Stimulated activated naive CD8-positive, alpha-beta T cell treated with anti-CD3 and anti-CD28 coated beads, Interleukin-15, Interleukin-2, amounts not matched to agents 100 ng/mL and 50 ng/mL, for 24 hours (primary cell): ENCODE results near the gene ABCC1.
"Not testable (repeated sequence)": the region's sequence is repeated elsewhere in the genome, so short reads cannot be mapped to it uniquely, and the experiment has no call there.

ENCODE experiments used
- H3K27ac Mint-ChIP-seq: one replicate; pipeline ENCODE4 v1.8.0; 2021; ENCODE audit warnings: mild to moderate bottlenecking, mixed read lengths
- H3K27me3 Mint-ChIP-seq: one replicate; pipeline ENCODE4 v1.8.0; 2021; ENCODE audit warnings: mixed read lengths
- H3K36me3 Mint-ChIP-seq: one replicate; pipeline ENCODE4 v1.8.0; 2021; ENCODE audit warnings: low read depth, mixed read lengths
- H3K4me1 Mint-ChIP-seq: one replicate; pipeline ENCODE4 v1.8.0; 2021; ENCODE audit warnings: low read depth, mixed read lengths
- H3K4me3 Mint-ChIP-seq: one replicate; pipeline ENCODE4 v1.8.0; 2021; ENCODE audit warnings: mild to moderate bottlenecking, mixed read lengths
- H3K9me3 Mint-ChIP-seq: one replicate; pipeline ENCODE4 v1.8.0; 2021; ENCODE audit warnings: mixed read lengths

Gene ABCC1

DNA sequence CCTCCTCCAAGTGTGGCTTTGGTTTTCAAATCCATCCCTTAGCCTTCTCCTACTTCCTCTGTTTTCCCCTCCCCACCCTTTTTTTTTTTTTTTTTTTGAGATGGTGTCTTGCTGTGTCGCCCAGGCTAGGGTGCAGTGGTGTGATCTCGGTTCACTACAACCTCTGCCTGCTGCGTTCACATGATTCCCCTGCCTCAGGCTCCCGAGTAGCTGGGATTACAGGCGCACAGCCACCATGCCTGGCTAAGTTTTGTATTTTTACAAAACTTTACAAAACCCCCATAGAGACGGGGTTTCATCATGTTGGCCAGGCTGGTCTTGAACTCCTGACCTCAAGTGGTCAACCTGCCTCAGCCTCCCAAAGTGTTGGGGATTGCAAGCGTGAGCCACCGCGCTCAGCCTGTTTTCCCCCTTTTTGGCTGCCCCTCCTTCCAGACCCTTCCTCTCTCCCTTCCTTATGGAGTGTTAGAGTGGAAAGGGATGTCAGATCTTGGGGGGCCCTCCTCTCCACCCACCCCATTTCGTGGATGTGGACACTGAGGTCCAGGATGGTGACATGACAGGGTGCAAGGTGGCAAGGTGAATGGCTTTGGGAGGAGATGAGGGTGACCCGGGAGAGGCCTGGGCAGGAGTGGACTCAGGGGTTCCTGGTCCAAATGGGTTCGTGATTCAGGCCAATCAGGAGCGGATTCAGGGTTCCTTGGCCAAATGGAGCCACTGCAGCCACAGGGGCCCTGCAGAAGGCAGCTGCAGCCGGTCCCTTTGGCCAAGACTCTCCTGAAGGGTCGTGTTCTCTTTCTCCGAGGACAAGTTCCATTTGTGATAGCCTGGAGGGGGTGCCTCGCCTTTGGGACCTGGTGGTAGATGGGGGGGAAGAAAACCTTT is 4.8 kb downstream of the ABCC1 start:
- H3K36me3 Mint-ChIP-seq = peaks cover 35% of the 10 kb centered on the region
- peaks cover 85% of the 10 kb centered on the region for H3K4me1 Mint-ChIP-seq
- no peaks in the 10 kb centered on the region for H3K27me3 Mint-ChIP-seq
- H3K27ac Mint-ChIP-seq = peak overlapping the region; percentile 65
- H3K4me3 Mint-ChIP-seq = no peak overlapping the region
- H3K9me3 Mint-ChIP-seq = no peaks in the 10 kb centered on the region

DNA sequence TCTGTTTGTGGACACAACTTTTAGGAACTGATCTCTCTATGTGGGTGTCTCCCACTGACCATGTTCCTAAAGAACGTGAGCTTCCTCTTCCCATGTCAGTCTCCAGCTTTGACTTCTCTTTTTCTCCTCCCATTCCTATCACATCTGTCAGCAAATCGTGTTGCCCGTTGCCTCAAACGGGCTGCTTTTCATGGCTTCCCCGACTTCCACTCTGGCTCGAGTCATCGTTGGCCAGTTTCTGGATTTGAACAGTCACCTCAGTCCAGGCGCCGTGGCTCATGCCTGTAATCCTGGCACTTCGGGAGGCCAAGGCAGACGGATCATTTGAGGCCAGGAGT is 5.4 kb downstream of the ABCC1 start:
- H3K27me3 Mint-ChIP-seq = no peaks in the 10 kb centered on the region
- peak overlapping the region; percentile 65 for H3K27ac Mint-ChIP-seq
- H3K4me3 Mint-ChIP-seq = no peak overlapping the region
- H3K36me3 Mint-ChIP-seq = peaks cover 35% of the 10 kb centered on the region
- H3K9me3 Mint-ChIP-seq = no peaks in the 10 kb centered on the region
- H3K4me1 Mint-ChIP-seq = peaks cover 91% of the 10 kb centered on the region

DNA sequence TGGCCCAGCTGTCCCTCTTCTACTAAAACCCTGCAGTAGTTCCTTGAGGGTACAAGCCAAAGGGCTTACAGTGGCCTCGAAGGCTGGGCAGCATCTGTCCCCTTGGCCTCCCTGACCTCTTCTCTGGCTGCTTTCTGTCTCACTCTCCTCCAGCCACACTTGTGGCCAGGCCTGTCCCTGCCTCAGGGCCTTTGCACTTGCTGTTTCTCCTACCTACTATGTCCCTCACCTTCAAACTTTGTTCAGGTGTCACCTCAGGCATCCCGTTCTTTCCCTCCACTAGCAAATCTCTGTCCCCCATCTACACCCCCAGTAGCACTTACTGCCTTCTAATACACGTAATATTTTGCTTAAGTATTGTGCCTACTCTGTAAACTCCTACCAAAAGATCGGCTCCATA is 6.0 kb downstream of the ABCC1 start:
- peaks cover 95% of the 10 kb centered on the region for H3K4me1 Mint-ChIP-seq
- H3K27ac Mint-ChIP-seq = peak overlapping the region; percentile 89
- H3K9me3 Mint-ChIP-seq = no peaks in the 10 kb centered on the region
- H3K36me3 Mint-ChIP-seq = peaks cover 35% of the 10 kb centered on the region
- no peak overlapping the region for H3K4me3 Mint-ChIP-seq
- H3K27me3 Mint-ChIP-seq = no peaks in the 10 kb centered on the region

DNA sequence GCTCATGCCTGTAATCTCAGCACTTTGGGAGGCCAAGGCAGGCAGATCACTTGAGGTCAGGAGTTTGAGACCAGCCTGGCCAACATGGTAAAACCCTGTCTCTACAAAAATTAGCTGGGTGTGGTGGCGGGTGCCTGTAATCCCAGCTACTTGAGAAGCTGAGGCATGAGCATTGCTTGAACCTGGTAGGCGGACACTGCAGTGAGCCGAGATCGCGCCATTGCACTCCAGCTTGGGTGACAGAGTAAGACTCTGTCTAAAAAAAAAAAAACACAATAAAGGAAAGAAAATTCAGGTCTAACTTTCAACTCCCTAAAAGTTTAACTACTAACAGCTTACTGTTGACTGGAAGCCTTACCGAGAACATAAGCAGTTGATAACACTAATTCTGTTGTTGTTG is 6.7 kb downstream of the ABCC1 start:
- H3K36me3 Mint-ChIP-seq = peaks cover 32% of the 10 kb centered on the region
- not testable (repeated sequence) for H3K27me3 Mint-ChIP-seq, H3K4me3 Mint-ChIP-seq, H3K9me3 Mint-ChIP-seq
- peaks cover 97% of the 10 kb centered on the region for H3K4me1 Mint-ChIP-seq
- H3K27ac Mint-ChIP-seq = peak overlapping the region; percentile 89

DNA sequence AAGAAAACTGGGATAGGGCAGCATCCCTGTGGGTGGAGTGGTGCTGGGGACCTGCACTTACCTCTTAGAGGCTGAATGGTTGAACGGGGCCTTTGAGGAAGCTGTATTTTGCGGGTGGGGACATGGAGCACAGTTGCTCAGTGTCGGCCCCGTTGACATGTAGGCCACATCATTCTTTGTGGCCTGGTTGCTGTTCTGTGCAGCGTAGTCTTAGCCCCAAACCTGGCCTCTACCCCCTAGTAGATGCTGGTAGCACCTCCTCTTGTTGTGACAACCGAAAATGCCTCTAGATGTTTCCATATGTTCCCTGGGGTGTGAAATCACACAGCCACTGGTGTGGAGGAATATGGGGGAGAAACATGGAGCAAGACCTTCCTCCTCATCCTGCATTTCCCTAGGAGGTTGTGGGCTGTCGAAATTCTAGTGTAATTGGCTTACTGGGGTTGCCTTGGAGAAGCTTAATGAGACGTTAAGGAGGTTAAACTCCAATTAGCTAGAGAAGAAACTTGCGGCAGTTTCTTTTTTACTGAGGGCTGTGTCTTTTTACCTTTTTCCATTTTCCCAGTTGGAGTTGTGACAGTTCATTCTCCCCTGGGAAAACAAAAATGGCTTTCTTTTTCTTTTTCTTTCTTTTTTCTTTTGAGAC is 9.4 kb downstream of the ABCC1 start:
- Mint-ChIP-seq H3K27ac (peak overlapping the region; percentile 98), H3K4me3 (no peak overlapping the region), H3K36me3 (peaks cover 40% of the 10 kb centered on the region), H3K4me1 (peaks cover 95% of the 10 kb centered on the region), H3K9me3 (peaks cover 12% of the 10 kb centered on the region), H3K27me3 (no peaks in the 10 kb centered on the region)

DNA sequence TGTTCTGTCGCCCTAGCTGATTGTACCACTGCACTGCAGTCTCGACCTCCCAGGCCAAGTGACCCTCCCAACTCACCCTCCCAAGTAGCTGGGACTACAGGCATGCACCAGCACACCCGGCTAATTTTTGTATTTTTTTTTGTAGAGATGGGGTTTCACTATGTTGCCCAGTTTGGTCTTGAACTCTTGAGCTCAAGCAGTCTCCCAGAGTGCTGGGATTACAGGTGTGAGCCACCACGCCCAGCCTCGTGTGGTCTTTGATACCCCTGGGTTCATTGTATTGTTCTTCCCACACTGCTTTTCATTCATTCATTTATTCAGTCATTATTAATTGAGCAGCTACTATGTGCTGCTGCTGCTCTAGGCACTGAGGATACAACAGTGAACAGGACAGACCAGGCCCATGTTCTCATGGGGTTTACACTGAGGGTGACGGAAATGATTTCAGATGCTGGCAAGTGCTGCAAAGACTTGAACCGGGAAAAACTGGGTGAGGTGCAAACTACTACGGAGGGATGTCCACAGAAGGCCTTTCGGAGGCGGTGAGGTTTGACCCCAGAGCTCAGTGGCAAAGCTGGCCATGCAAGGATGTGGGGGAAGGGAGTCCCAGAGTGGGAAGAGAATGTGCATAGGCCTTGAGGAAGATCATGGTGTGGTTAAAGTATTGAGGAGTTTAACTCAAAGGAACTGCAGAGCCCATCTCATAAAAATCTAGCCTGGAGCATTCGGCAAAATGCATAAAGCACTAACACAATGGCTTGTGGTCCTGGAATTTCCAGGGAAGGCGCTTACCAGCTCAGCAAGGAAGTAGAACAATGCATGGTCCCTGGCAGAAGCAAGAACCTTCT is 10.9 kb downstream of the ABCC1 start:
- H3K9me3 Mint-ChIP-seq = peaks cover 12% of the 10 kb centered on the region
- peak overlapping the region; percentile 98 for H3K27ac Mint-ChIP-seq
- H3K4me3 Mint-ChIP-seq = peak overlapping the region; percentile 34
- H3K4me1 Mint-ChIP-seq = peaks cover 90% of the 10 kb centered on the region
- H3K36me3 Mint-ChIP-seq = peaks cover 40% of the 10 kb centered on the region
- H3K27me3 Mint-ChIP-seq = no peaks in the 10 kb centered on the region

DNA sequence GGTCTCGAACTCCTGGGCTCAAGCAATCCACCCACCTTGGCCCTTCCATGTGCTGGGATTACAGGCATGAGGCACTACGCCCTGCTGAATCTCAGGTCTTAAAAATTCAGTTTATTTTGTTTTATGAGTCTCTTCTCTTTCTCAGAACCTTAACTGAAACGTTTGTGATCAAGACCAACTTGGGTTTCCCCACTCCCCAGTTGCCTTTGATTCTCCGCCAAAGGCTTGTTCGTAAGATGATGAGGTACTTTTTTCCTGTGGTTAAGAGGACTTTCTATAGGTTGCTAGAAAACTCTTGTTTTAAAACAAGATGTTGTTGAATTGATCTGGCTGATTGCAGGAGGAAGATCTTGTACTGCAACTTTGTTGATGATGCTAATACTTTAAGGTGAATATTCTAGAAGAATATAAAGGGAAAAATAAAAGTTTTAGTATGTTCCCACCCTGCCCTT is 11.7 kb downstream of the ABCC1 start:
- H3K36me3 Mint-ChIP-seq = peaks cover 42% of the 10 kb centered on the region
- peaks cover 91% of the 10 kb centered on the region for H3K4me1 Mint-ChIP-seq
- peak overlapping the region; percentile 98 for H3K27ac Mint-ChIP-seq
- H3K9me3 Mint-ChIP-seq = peaks cover 12% of the 10 kb centered on the region
- no peaks in the 10 kb centered on the region for H3K27me3 Mint-ChIP-seq
- H3K4me3 Mint-ChIP-seq = peak overlapping the region; percentile 82

DNA sequence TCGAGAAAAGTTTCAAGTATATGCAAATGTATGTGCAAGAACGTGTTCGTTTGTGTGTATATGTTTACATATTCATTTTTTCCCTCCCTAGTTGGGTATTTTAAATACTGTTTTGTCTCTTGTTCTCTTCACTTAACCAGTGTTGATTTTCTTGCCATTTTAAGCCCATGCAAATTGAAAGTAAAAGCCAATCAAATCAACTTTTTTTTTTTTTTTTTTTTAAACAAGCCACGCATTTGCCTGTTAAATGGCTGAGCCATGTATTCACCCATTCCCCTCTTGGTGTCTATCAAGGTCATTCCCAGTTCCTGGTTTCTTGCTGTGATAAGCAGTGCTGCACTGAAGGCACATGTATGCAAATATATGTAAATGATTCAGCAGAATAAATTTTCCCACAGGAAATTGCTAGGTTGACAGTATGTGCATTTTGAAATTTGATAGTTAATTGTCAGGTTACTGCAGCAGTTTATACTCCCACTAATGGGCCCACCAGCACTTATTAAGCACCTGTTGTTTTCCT is 12.2 kb downstream of the ABCC1 start:
- H3K27ac Mint-ChIP-seq = peak overlapping the region; percentile 98
- peaks cover 12% of the 10 kb centered on the region for H3K9me3 Mint-ChIP-seq

DNA sequence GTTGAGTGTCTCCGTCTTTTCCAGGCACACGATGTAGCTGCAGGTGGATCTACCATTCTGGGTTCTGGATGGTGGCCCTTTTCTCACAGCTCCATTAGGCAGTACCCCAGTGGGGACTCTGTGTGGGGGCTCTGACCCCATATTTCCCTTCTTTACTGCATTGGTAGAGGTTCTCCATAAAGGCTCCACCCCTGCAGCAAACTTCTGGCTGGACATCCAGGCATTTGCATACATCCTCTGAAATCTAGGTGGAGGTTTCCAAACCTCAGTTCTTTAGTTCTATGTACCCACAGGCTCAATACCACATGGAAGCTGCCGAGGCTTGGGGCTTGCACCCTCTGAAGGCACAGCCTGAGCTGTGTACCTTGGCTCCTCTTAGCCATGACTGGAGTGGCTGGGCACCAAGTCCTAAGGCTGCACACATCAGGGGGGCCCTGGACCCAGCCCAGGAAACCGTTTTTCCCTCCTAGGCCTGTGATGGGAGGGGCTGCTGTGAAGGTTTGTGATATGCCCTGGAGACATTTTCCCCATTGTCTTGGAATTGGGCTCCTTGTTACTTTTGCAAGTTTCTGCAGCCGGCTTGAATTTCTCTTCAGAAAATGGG is 14.0 kb downstream of the ABCC1 start:
- Mint-ChIP-seq H3K27me3 (no peaks in the 10 kb centered on the region), H3K27ac (peak overlapping the region; percentile 98), H3K36me3 (peaks cover 39% of the 10 kb centered on the region), H3K4me1 (peaks cover 84% of the 10 kb centered on the region), H3K4me3 (peak overlapping the region; percentile 40), H3K9me3 (peaks cover 12% of the 10 kb centered on the region)

More for the DNA sequence above, 12.2 kb downstream of the ABCC1 start:
- H3K36me3 Mint-ChIP-seq = peaks cover 40% of the 10 kb centered on the region
- no peaks in the 10 kb centered on the region for H3K27me3 Mint-ChIP-seq
- peak overlapping the region; percentile 82 for H3K4me3 Mint-ChIP-seq
- H3K4me1 Mint-ChIP-seq = peaks cover 89% of the 10 kb centered on the region

DNA sequence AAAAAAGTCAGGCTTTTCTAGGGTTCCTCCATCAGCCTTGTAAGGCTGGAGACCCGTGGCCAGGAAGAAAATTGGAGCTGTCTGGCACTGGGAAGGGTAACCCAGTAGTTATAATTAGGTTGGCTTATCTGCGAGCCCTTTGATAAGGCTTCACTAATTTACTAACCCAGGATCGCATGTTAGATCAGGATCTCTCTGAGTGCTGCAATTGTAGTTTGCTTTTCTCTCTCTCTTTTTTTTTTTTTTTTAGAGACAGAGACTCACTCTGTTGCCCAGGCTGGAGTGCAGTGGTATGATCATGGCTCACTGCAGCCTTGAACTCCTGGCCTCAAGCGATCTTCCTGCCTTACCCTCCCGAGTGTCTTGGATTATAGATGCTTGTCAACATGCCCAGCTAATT is 17.0 kb downstream of the ABCC1 start:
- no peak overlapping the region for H3K27ac Mint-ChIP-seq
- no peaks in the 10 kb centered on the region for H3K27me3 Mint-ChIP-seq
- H3K9me3 Mint-ChIP-seq = peaks cover 21% of the 10 kb centered on the region
- H3K4me3 Mint-ChIP-seq = no peak overlapping the region
- peaks cover 65% of the 10 kb centered on the region for H3K4me1 Mint-ChIP-seq
- peaks cover 52% of the 10 kb centered on the region for H3K36me3 Mint-ChIP-seq

DNA sequence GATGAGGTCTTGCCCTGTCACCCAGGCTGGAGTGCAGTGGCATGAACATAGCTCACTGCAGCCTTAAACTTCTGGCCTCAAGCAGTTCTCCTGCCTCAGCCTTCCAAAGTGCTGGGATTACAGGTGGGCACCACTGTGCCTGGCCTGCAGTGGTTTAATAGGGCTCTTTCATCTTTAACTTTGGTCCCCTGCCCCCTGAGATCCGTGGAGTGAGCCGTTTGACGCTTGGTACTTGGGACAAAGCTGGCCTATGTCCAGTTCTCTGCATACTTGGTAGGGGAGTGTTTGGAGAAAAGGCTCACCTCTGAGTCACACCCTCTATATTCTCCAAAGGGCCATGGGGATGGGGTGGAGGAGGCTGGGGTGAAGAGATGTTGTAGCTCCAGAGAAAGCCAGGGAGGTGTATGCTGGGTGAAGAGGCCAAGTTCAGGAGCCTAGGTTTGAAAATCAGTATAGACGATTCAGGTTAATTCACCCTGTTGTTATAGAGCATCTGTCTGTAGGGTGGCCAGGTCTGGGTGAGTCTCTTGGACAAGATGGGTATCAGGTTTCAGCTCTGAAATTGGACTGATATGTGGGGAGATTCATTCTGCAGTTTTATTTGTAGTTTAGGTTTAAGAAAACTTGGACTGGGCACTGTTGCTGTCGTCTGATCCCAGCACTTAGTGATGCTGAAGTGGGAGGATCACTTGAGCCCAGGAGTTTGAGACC is 17.6 kb downstream of the ABCC1 start:
- peaks cover 62% of the 10 kb centered on the region for H3K4me1 Mint-ChIP-seq
- H3K9me3 Mint-ChIP-seq = peaks cover 25% of the 10 kb centered on the region
- no peak overlapping the region for H3K4me3 Mint-ChIP-seq
- no peak overlapping the region for H3K27ac Mint-ChIP-seq
- no peaks in the 10 kb centered on the region for H3K27me3 Mint-ChIP-seq
- H3K36me3 Mint-ChIP-seq = peaks cover 54% of the 10 kb centered on the region

DNA sequence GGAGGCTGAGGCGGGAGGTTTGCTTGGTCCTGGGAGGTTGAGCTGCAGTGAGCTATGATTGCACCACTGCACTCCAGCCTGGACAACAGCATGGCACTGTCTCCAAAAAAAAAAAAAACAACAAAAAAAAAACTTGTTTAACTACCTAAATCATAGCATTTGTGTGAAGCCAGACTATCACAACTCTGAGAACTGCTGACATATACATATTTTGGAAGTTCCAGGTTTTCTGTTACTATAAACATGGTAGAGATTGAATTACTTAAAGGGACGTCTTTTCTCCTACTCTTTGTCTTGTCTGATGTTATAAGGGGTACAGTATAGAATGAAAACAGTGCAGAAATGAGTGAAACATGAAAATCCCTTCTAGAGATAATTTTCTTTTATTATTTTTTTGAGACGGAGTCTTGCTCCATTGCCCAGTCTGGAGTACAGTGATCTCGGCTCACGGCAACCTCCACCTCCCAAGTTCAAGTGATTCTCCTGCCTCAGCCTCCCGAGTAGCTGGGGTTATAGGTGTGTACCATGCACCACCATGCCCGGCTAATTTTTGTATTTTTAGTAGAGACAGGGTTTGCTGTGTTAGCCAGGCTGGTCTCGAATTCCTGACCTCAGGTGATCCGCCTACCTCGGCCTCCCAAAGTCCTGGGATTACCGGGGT is 18.4 kb downstream of the ABCC1 start:
- Mint-ChIP-seq H3K4me3 (no peak overlapping the region), H3K4me1 (peaks cover 54% of the 10 kb centered on the region), H3K27me3 (no peaks in the 10 kb centered on the region), H3K36me3 (peaks cover 52% of the 10 kb centered on the region), H3K9me3 (peaks cover 23% of the 10 kb centered on the region), H3K27ac (no peak overlapping the region)

DNA sequence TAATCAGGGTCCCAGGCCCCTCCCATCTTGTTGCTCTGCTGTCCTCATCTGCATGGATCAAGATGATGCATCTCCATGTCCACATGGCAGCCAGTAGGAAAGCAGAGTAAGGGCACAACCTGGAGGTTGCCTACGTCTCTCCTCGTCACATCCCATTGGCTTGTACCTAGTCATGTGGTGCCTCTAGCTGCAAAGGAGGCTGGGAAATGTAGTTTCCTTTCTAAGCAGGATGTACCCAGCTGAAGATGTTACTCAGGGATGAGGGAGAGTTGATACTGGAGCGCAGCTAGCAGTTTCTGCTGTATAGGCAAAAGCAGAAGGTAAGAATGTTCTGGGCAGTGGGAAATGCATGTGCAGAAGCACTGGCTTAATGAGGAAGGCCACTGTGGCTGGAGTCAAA is 20.8 kb downstream of the ABCC1 start:
- H3K36me3 Mint-ChIP-seq = peaks cover 52% of the 10 kb centered on the region
- H3K27me3 Mint-ChIP-seq = no peaks in the 10 kb centered on the region
- peaks cover 18% of the 10 kb centered on the region for H3K9me3 Mint-ChIP-seq
- no peak overlapping the region for H3K27ac Mint-ChIP-seq
- H3K4me1 Mint-ChIP-seq = peaks cover 50% of the 10 kb centered on the region
- H3K4me3 Mint-ChIP-seq = no peak overlapping the region
